Tibial nerve (tissue), 4 donors: ENCODE data around the gene ANAPC15. TPM values are rescaled to one million over a fixed set of nuclear protein-coding genes. Genes with fewer than 3 reads are reported as not detected.
A peak's percentile ranks its signal among the peaks of the same experiment; 100 is the strongest.
"Not testable (repeated sequence)": the region's sequence is repeated elsewhere in the genome, so short reads cannot be mapped to it uniquely, and the experiment has no call there.

Experiments used
- DNase-seq, 2 donors: peaks; one replicate each; pipeline ENCODE4 v3.0.0-alpha.2; 2019; ENCODE audit warnings: low spot score in 2 of 2
- H3K27ac ChIP-seq, 4 donors: fragments of 200-600 bp; sonication (generic) in 3 of 4; one replicate each; pipeline ENCODE4 v1.5.1; 2017 to 2019; ENCODE audit warnings: mild to moderate bottlenecking in 1 of 4
- H3K27me3 ChIP-seq, 2 donors: fragments of 200-600 bp; sonication (generic) in 1 of 2; one replicate each; pipeline versions ENCODE4 v1.5.1 to v1.6.0; 2017 to 2019
- H3K36me3 ChIP-seq, 3 donors: fragments of 200-600 bp; sonication (generic); one replicate each; pipeline ENCODE4 v1.5.1; 2018 to 2019
- H3K4me1 ChIP-seq, 4 donors: fragments of 200-600 bp; sonication (generic) in 3 of 4; one replicate each; pipeline ENCODE4 v1.5.1; 2017 to 2019
- H3K4me3 ChIP-seq, 4 donors: fragments of 200-600 bp; sonication (generic) in 3 of 4; one replicate each; pipeline ENCODE4 v1.5.1; 2017 to 2019; ENCODE audit warnings: mild to moderate bottlenecking in 1 of 4, moderate library complexity in 1 of 4
- H3K9me3 ChIP-seq, 4 donors: fragments of 200-600 bp; sonication (generic) in 3 of 4; one replicate each; pipeline ENCODE4 v1.5.1; 2017 to 2019
- EP300 ChIP-seq, 2 donors: sonication (generic); formaldehyde crosslinking; IDR thresholded peaks; one replicate each; pipeline ENCODE4 v1.6.1; 2017; ENCODE audit warnings: antibody characterized with exemption in 2 of 2, mild to moderate bottlenecking in 1 of 2
- POLR2A ChIP-seq, 2 donors: fragments of 450-650 bp; IDR thresholded peaks; one replicate each; pipeline ENCODE4 v1.6.1; 2017; ENCODE audit warnings: antibody characterized with exemption in 2 of 2, mild to moderate bottlenecking in 2 of 2, moderate library complexity in 2 of 2
- WGBS, 2 donors: methylation state at CpG; one replicate each; pipeline ENCODE4 v1.1.5; 2018; 5-methylcytosine and 5-hydroxymethylcytosine counted together
- total RNA-seq, 4 donors: library from RNA; depleted of rRNA; stranded (reverse); fragments of >200 nt; gene quantifications; one replicate each; pipeline ENCODE4 v1.1.0, GENCODE V29; 2016
- TF ChIP-seq, protein P1 (sequence below), 5 experiments: fragments of 200-600 bp in 3 of 5; fragments of 450-650 bp in 2 of 5; sonication (generic) in 3 of 5; IDR thresholded peaks; one replicate each; pipeline ENCODE4 v1.5.1; 2016 to 2019; ENCODE audit warnings: antibody characterized with exemption in 5 of 5, mild to moderate bottlenecking in 3 of 5, moderate library complexity in 2 of 5

ANAPC15 gene
- total RNA-seq: 10 to 100 TPM; 20.8 to 36.7 (median 30.8) TPM

DNA sequence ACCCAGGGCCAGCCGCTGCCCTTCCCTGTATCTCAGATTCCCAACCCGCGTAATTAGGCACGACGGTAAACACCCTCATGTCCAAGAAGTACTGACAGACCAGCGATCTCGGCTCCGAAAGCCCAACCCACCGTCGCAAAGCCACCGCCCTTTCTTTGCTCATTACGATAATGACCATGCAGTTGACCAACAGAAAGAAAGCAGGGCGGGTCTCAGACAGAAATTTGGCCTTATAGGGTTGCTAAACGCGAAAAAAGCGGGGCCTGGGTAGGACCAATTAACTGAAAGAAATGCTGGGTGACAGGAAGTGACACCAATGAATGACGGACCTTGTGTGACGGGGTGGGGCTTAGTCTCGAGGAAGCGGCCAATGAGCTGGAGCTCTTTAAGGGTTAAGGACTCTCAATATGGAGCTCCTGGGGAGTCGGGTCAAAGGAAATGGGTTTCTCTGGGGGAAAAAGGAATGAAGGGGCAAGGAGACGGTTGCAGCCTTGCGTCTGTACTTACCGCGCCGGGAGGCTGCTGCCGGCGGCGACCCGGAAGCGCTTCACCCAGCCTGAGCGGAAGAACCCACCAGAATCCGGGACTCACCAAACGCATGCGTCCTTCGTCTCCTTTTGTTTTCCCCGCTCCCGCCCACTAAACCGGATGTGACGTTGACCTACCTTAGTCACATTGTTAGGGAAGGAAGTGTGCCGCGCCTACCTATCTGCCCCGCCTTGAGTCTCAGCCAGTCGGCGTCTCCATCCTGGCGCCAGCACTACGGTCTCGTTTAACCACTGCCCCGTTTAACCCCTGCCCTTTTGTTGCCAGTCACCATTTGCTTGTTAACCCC lies at the start of gene ANAPC15:
Gene ANAPC15, minus strand, starts transcription at position 553 of the 835 bp plus-strand sequence. CDS start 1,419 bp downstream, outside the sequence.
- peaks cover 0 to 6% of the 10 kb centered on the region in 2 donors for H3K27me3 ChIP-seq
- no peaks in the 10 kb centered on the region for H3K9me3 ChIP-seq
- peak within 1 kb of the TSS; percentile 50 to 70 (median 64) for H3K4me3 ChIP-seq
- peak; percentile 99 to 100 for DNase-seq
- peaks cover 0 to 25% (median 3%) of the 10 kb centered on the region in 3 donors for H3K36me3 ChIP-seq
- peaks cover 0 to 15% (median 6%) of the 10 kb centered on the region in 4 donors for H3K4me1 ChIP-seq
- peak within 1 kb of the TSS; percentile 91 to 99 (median 98) for H3K27ac ChIP-seq
- TF ChIP-seq, protein P1, sequence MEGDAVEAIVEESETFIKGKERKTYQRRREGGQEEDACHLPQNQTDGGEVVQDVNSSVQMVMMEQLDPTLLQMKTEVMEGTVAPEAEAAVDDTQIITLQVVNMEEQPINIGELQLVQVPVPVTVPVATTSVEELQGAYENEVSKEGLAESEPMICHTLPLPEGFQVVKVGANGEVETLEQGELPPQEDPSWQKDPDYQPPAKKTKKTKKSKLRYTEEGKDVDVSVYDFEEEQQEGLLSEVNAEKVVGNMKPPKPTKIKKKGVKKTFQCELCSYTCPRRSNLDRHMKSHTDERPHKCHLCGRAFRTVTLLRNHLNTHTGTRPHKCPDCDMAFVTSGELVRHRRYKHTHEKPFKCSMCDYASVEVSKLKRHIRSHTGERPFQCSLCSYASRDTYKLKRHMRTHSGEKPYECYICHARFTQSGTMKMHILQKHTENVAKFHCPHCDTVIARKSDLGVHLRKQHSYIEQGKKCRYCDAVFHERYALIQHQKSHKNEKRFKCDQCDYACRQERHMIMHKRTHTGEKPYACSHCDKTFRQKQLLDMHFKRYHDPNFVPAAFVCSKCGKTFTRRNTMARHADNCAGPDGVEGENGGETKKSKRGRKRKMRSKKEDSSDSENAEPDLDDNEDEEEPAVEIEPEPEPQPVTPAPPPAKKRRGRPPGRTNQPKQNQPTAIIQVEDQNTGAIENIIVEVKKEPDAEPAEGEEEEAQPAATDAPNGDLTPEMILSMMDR (IDR thresholded peaks at IDR 0.05): peak in 1 of 5 experiments; percentile 26
- TF ChIP-seq EP300 (IDR thresholded peaks at IDR 0.05): peak; percentile 98 to 99
- peak; percentile 97 to 99 for TF ChIP-seq POLR2A (IDR thresholded peaks at IDR 0.05)
- WGBS, 2 donors: 0% methylated on average over 49 of the region's 49 CpGs

DNA sequence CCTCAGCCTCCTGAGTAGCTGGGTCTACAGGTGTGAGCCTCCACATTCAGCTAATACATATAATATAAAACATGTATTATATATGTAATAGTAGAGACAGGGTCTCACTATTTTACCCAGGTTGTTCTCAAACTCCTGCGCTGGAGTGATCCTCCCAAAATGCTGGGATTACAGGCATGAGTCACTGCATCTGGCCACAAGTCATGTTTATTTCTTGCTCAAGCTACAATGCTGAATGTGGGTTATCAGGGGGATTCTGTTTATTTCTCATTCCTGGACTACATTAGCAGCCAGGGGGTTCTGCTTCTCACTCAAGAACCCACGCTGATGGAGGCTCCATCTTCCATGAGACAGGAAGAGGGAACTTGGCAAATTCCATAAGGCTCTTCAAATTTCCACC lies 47.8 kb upstream of the ANAPC15 start:
- TF ChIP-seq, protein P1 (IDR thresholded peaks at IDR 0.05): no peak
- no peak for TF ChIP-seq EP300 (IDR thresholded peaks at IDR 0.05)
- no peak for TF ChIP-seq POLR2A (IDR thresholded peaks at IDR 0.05)
- H3K27me3 ChIP-seq: no peaks in the 10 kb centered on the region
- 79 to 81% methylated on average over 2 of the region's 2 CpGs for WGBS, 2 donors

DNA sequence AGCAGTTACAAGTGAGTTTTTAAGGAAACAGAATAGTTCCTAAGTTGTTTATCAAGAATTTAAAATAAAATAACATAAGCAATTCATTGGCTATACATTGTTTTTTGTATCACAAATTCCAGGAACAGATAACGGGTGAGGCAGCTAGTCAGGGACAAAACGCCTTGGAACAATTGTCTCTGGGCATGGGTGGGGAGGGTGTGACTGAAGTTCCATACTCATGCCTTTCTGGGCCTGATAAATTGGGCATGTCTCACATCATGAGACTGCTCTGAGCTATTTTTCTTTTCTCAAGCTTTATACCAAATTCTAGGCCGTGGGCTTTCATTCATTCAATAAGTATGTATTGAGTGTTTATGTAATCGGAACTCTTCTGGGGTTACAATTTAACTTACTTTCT lies 44.6 kb upstream of the ANAPC15 start:
- no peak overlapping the region for H3K27ac ChIP-seq
- TF ChIP-seq EP300 (IDR thresholded peaks at IDR 0.05) (no peak), POLR2A (IDR thresholded peaks at IDR 0.05) (no peak)
- TF ChIP-seq, protein P1 (IDR thresholded peaks at IDR 0.05): no peak
- no peaks in the 10 kb centered on the region for H3K36me3 ChIP-seq
- H3K4me1 ChIP-seq: no peaks in the 10 kb centered on the region
- no peaks in the 10 kb centered on the region for H3K9me3 ChIP-seq
- 77 to 79% methylated on average over 4 of the region's 4 CpGs for WGBS, 2 donors
- H3K27me3 ChIP-seq: no peaks in the 10 kb centered on the region
- H3K4me3 ChIP-seq: no peak overlapping the region
- no peak for DNase-seq

More for the DNA sequence above, 47.8 kb upstream of the ANAPC15 start:
- Histone ChIP-seq H3K36me3 (no peaks in the 10 kb centered on the region), H3K9me3 (no peaks in the 10 kb centered on the region), H3K4me1 (no peaks in the 10 kb centered on the region), H3K4me3 (no peak overlapping the region), H3K27ac (no peak overlapping the region)
- DNase-seq: no peak

- H3K4me3 ChIP-seq: no peak overlapping the region
- H3K27me3 ChIP-seq: no peaks in the 10 kb centered on the region
- H3K4me1 ChIP-seq: no peaks in the 10 kb centered on the region
- no peak overlapping the region for H3K27ac ChIP-seq
- no peaks in the 10 kb centered on the region for H3K9me3 ChIP-seq
- DNase-seq: no peak
- H3K36me3 ChIP-seq: no peaks in the 10 kb centered on the region
- TF ChIP-seq POLR2A (IDR thresholded peaks at IDR 0.05) (no peak), EP300 (IDR thresholded peaks at IDR 0.05) (no peak)
- TF ChIP-seq, protein P1 (IDR thresholded peaks at IDR 0.05): no peak
- WGBS, 2 donors: 86 to 95% methylated on average over 4 of the region's 4 CpGs
Measured at GRCh38 chr11:72155751-72156150, 43.3 kb upstream of the ANAPC15 start.

DNA sequence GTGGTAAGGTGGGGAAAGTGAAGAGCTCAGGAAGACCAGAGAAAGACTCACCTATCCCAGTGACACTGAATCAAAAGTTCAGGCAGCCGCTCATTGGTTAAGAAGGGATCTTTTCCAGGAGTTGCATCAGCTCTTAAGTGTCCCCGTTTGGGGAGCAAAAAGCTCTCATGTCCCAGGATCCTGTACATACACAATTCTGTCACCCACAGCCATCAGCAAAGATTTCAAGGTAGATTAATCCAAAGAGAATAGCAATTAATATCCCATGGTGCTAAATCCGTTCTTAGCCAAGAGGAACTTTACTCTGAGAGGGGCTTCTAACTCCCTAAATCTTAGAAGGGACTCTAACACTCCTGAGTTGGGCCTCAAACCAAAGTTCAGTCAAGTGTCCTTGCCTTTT lies 42.3 kb upstream of the ANAPC15 start:
- Histone ChIP-seq H3K27ac (no peak overlapping the region), H3K9me3 (no peaks in the 10 kb centered on the region), H3K4me1 (no peaks in the 10 kb centered on the region), H3K27me3 (no peaks in the 10 kb centered on the region), H3K4me3 (no peak overlapping the region), H3K36me3 (no peaks in the 10 kb centered on the region)
- 94 to 98% methylated on average over 3 of the region's 3 CpGs for WGBS, 2 donors
- TF ChIP-seq POLR2A (IDR thresholded peaks at IDR 0.05): no peak
- TF ChIP-seq, protein P1 (IDR thresholded peaks at IDR 0.05): no peak
- no peak for DNase-seq

DNA sequence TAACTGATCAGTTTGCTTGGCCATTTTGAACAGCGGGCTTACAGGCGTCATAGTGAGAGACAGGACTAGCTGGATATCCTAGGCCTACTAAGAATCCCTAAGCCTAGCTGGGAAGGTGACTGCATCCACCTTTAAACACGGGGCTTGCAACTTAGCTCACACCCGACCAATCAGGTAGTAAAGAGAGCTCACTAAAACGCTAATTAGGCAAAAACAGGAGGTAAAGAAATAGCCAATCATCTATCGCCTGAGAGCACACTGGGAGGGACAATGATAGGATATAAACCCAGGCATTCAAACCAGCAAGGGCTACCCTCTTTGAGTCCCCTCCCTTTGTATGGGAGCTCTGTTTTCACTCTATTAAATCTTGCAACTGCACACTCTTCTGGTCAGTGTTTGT lies 41.4 kb upstream of the ANAPC15 start:
- H3K27ac ChIP-seq, H3K4me1 ChIP-seq, H3K36me3 ChIP-seq, DNase-seq, H3K27me3 ChIP-seq, H3K4me3 ChIP-seq, H3K9me3 ChIP-seq: not testable (repeated sequence)
- WGBS, 2 donors: 75 to 81% methylated on average over 6 of the region's 6 CpGs
